Colonic mucosa (tissue), 4 donors: ENCODE results near the gene FBXL13. TPM values are rescaled to one million over a fixed set of nuclear protein-coding genes. Genes with fewer than 3 reads are reported as not detected.

Source experiments
- DNase-seq: peaks from one replicate; pipeline ENCODE4 v3.0.0-alpha.2; 2020
- H3K27ac ChIP-seq: fragments of 200-600 bp; one replicate; pipeline ENCODE4 v1.8.0; 2021
- H3K27me3 ChIP-seq: fragments of 200-600 bp; one replicate; pipeline ENCODE4 v1.8.0; 2021
- H3K36me3 ChIP-seq: fragments of 200-600 bp; one replicate; pipeline ENCODE4 v1.8.0; 2021
- H3K4me1 ChIP-seq: fragments of 200-600 bp; one replicate; pipeline ENCODE4 v1.8.0; 2021; ENCODE audit warnings: mild to moderate bottlenecking
- H3K4me3 ChIP-seq: fragments of 200-600 bp; one replicate; pipeline ENCODE4 v1.8.0; 2021
- H3K9ac ChIP-seq, 2 donors: one replicate each; pipeline ENCODE4 v1.7.0; 2013; ENCODE audit warnings: control low read depth in 2 of 2, low read depth in 2 of 2, low read length in 2 of 2
- H3K9me3 ChIP-seq: fragments of 200-600 bp; one replicate; pipeline ENCODE4 v1.8.0; 2021
- CTCF ChIP-seq: fragments of 200-600 bp; IDR thresholded peaks from one replicate; pipeline ENCODE4 v1.8.0; 2022; ENCODE audit warnings: antibody characterized with exemption, mild to moderate bottlenecking
- intact Hi-C: fragments of 100-400 bp; cut with DNase I; formaldehyde crosslinking; loops from one replicate; pipeline ENCODE4 v1.14.1; 2022
- total RNA-seq, 2 donors: library from RNA; stranded (reverse); fragmentation: NEBNext Ultra II Directional in 1 of 2; extraction: Animal tissue kit (Norgen Biotek cat#: 25700) in 1 of 2; gene quantifications; one replicate each; pipeline ENCODE4 v1.2.1, GENCODE V29; 2021
- donor health status: healthy.
- donor health status: DM: no; HTN: no; CAD: no.
- donor health status: DM: no; HTN: no; CAD: no.

The FBXL13 gene
- total RNA-seq, 2 donors from 2014 or later, result 0.17 to 0.64 TPM

DNA sequence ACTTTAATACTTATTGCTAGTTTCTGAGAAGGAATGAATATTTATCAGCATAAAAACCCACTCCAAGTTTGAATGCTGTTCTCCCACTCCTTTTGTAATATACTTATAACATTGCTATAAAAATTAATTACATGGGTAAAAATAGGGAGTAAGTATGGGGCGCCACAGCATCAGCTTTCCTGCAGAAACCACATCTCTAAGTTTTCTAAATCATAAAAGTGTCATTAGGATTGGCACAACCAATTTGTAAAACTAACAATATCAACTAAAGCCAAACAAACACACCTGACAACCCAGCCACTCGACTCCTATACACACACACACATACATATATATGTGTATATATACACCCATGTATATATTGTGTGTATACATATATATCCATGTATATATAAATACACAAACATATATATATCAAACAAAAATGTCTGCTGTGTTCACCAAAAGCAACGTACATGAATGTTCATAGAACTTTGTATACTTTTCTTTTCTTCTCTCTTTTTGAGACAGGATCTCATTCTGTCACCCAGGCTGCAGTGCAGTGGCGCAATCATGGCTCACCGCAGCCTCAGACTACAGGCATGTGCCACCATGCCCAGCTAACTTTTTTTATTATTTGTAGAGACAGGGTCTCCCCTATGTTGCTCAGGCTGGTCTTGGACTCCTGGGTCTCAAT, 176.6 kb downstream of the FBXL13 start:
- no peak overlapping the region for H3K9ac ChIP-seq
- no peak for DNase-seq
- H3K27me3 ChIP-seq, result no peaks in the 10 kb centered on the region
- H3K27ac ChIP-seq, result no peak overlapping the region
- intact Hi-C loops, result no loop called here
- no peaks in the 10 kb centered on the region for H3K4me1 ChIP-seq
- no peak for TF ChIP-seq CTCF
- no peaks in the 10 kb centered on the region for H3K36me3 ChIP-seq
- H3K9me3 ChIP-seq, result no peaks in the 10 kb centered on the region
- H3K4me3 ChIP-seq, result no peak overlapping the region

DNA sequence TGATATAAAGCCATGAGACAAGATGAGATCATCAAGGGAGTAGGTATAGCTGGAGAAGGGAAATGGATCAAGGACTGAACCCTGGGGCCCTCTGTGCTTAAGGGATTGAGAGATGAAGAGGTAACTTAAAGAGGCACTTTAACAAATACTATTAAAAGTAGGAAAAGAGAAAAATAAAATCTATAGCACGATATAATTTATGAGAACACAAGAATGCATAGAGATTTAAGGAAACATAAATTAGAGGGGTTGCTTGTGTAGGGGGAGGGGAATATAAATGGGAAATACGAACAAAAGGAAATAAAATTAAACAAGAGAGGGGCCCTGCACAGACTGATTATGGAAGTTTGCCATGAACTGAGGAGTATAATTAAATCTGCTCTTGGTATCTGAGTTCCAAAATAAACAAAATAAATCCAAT, 177.4 kb downstream of the FBXL13 start:
- no peak for DNase-seq
- Histone ChIP-seq H3K4me3 (no peak overlapping the region), H3K4me1 (no peaks in the 10 kb centered on the region), H3K9ac (no peak overlapping the region), H3K27me3 (no peaks in the 10 kb centered on the region), H3K9me3 (no peaks in the 10 kb centered on the region), H3K36me3 (no peaks in the 10 kb centered on the region), H3K27ac (no peak overlapping the region)
- intact Hi-C loops, result no loop called here
- TF ChIP-seq CTCF, result no peak

DNA sequence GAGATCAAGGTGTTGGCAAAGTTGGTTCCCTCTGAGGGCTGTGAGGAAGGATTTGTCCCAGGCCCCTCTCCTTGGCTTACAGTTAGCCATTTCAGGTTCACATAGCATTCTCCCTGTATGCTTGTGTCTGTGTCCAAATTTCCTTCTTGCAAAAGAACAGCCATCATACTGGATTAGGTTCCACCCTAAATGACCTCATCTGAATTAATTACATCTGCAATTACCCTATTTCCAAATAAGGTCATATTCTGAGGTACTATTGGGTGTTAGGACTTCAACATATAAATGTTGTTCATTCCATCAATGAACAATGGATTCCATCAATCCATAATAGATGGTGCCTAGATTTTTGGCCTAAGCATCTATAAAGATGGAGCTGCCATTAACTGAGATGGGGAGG, 178.0 kb downstream of the FBXL13 start:
- no peaks in the 10 kb centered on the region for H3K4me1 ChIP-seq
- H3K36me3 ChIP-seq, result no peaks in the 10 kb centered on the region
- no peak overlapping the region for H3K27ac ChIP-seq
- no peaks in the 10 kb centered on the region for H3K9me3 ChIP-seq
- no peak for DNase-seq
- TF ChIP-seq CTCF, result no peak
- H3K4me3 ChIP-seq, result no peak overlapping the region
- H3K27me3 ChIP-seq, result no peaks in the 10 kb centered on the region
- intact Hi-C loops, result no loop called here
- H3K9ac ChIP-seq, result no peak overlapping the region

GRCh38 chr7:102895602-102896001, 179.0 kb downstream of the FBXL13 start:
- no peaks in the 10 kb centered on the region for H3K4me1 ChIP-seq
- no peak overlapping the region for H3K4me3 ChIP-seq
- no peaks in the 10 kb centered on the region for H3K36me3 ChIP-seq
- no peak overlapping the region for H3K27ac ChIP-seq
- H3K9me3 ChIP-seq, result no peaks in the 10 kb centered on the region
- no peaks in the 10 kb centered on the region for H3K27me3 ChIP-seq
- intact Hi-C loops, result no loop called here
- H3K9ac ChIP-seq, result no peak overlapping the region
- no peak for DNase-seq
- no peak for TF ChIP-seq CTCF

- DNase-seq, result no peak
- Histone ChIP-seq H3K4me1 (no peaks in the 10 kb centered on the region), H3K27ac (no peak overlapping the region), H3K9me3 (no peaks in the 10 kb centered on the region), H3K36me3 (no peaks in the 10 kb centered on the region), H3K27me3 (no peaks in the 10 kb centered on the region), H3K4me3 (no peak overlapping the region), H3K9ac (no peak overlapping the region)
- TF ChIP-seq CTCF, result no peak
- intact Hi-C loops, result no loop called here
These were observed 181.8 kb downstream of the FBXL13 start for GRCh38 chr7:102892631-102893278.
